NCI-H2171 (cell line): Measurements from ENCODE around the gene RAB40C.

Source experiments
- DNase-seq: peaks from one replicate; lab custom pipeline; 2025; lab: John Stamatoyannopoulos, UW

RAB40C gene

DNA sequence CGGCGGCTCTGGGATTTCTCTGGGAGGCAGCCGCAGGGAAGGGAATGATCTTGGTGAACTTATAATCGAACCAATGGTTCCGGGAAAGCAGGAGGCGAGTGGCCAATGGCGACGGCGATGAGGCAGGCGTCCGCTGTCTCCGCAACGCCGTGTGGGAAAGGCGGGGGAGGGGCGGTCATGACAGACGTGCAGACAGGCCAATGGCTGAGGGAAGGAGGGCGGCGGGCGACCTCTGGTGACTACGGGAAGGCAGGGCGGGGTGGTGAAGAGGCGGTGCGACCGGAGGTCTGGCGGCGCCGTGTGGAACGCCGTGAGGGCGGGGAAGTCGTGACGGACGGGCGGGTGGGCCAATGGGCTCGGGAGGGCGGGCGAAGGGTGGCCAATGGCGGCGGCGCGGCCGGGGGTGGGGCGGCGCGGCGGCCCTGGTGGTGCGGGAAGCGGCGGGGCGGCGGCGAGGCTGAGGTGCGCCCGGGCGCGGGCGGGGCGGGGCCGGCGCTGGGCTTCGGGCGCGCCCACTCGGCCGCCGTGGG lies at the start of gene RAB40C:
Gene RAB40C, plus strand, starts transcription at position 409 of the 530 bp plus-strand sequence. CDS start 226 bp downstream, outside the sequence.
- DNase-seq = peak; percentile 96

DNA sequence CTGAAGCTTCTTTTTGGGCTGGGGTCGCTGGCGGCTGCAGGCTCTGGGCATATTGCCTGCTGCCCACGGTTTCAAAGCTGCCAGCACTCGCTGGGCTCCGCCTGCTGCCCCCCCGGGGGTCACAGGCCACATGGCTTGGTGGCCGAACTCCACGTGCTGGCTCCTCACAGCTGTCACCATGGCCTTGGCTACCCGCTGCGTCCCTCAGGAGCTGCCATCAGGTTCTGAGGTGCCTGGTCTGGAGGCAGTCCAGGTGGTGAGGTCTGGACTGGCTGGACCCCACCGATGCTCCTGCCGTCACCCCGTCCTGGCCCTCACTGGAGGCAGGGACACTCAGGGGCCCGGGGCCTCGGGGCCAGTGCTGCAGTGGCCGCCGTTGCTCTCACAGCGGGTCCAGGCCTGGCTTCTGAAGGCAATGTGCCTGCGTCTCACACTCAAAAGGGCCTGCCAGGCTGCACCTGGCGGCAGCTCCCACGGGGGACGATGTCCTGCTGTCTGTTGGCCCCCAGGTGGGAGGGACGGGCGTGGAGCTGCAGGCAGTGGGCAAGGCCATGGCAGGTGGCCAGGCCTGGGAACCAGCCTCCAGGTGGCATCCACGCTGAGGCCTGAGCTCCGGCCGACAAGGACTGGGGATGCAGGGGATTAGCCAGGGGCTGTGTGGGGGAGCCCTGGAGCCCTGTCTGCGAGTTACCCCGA lies 49.1 kb upstream of the RAB40C start:
- DNase-seq = no peak

GRCh38 chr16:543301-544164 lies 46.3 kb upstream of the RAB40C start:
- no peak for DNase-seq

GRCh38 chr16:544517-544916 lies 45.3 kb upstream of the RAB40C start:
- no peak for DNase-seq

DNA sequence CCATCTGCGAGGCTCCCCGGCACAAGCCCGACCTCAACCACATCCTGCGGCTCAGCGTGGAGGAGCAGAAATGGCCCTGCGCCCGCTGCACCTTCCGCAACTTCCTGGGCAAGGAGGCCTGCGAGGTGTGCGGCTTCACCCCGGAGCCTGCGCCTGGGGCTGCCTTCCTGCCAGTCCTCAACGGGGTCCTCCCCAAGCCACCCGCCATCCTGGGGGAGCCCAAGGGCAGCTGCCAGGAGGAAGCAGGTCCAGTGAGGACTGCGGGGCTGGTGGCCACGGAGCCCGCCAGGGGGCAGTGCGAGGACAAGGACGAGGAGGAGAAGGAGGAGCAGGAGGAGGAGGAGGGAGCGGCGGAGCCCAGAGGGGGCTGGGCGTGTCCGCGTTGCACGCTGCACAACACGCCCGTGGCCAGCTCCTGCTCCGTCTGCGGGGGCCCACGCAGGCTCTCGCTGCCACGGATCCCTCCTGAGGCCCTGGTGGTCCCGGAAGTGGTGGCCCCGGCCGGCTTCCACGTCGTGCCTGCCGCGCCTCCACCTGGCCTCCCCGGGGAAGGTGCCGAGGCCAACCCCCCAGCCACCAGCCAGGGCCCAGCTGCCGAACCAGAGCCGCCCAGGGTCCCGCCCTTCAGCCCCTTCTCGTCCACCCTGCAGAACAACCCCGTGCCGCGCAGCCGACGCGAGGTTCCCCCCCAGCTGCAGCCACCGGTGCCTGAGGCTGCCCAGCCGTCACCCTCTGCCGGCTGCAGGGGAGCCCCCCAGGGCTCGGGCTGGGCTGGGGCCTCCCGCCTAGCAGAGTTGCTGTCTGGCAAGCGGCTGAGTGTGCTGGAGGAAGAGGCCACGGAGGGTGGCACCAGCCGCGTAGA lies 42.7 kb upstream of the RAB40C start:
- DNase-seq = no peak

DNA sequence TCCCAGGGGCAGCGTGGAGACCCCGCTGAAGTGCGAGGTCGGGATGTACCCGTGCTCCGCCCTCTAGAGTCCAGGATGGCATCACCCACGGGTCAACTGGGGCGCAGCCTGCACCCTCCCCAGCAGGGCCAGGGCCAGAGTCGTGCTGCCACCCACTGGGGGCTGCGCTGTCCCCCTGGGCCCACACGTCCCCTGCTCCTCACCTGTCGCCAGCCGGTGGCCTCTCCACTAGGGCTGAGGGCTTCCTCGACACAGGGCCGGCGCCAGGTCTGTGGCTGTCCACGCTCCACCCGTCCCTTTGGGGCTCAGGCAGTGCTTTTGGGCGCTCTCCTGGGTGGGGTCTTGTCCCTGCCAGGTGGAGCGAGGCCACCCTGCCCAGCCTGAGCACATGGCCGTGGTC lies 41.3 kb upstream of the RAB40C start:
- DNase-seq = no peak

DNA sequence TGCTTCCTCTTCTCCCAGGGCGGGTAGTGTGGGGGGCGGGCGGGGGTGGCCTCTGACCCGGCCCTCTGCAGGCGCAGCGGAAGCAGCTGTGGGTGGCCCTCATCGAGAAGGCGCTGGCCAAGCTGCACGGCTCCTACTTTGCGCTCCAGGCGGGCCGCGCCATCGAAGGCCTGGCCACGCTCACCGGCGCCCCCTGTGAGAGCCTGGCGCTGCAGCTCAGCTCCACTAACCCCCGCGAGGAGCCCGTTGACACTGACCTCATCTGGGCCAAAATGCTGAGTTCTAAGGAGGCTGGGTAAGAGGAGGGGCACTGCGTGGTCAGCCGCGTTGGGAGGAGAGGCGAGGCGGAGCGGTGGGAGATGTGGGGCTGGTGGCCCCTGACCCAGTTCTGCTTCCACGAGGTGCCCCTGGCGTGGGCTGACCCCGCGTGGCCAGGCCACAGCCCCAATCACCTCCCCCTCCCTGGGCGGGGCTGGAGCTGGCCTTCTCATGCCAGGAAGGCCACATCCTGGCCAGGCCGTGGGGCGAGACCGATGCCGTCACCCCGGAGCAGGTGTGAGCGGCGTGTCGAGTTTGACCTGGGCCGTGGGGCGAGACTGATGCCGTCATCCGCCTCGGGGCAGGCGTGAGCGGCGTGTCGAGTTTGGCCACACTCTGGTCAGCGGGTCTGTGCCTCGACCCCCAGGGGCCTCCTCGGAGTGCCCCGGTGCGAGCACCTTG lies 40.2 kb upstream of the RAB40C start:
- no peak for DNase-seq

DNA sequence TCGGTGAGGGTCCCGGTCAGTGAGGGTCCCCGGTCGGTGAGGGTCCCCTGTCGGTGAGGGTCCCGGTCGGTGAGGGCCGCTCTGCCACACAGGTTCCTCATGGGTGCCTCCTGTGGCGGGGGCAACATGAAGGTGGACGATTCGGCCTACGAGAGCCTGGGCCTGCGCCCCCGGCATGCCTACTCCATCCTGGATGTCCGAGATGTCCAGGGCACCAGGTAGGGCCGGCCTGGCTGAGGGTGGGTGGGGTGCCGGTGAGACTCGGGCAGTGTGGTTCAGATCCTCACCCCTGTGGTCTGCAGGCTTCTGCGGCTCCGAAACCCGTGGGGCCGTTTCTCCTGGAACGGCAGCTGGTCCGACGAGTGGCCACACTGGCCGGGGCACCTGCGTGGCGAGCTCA lies 38.7 kb upstream of the RAB40C start:
- no peak for DNase-seq

DNA sequence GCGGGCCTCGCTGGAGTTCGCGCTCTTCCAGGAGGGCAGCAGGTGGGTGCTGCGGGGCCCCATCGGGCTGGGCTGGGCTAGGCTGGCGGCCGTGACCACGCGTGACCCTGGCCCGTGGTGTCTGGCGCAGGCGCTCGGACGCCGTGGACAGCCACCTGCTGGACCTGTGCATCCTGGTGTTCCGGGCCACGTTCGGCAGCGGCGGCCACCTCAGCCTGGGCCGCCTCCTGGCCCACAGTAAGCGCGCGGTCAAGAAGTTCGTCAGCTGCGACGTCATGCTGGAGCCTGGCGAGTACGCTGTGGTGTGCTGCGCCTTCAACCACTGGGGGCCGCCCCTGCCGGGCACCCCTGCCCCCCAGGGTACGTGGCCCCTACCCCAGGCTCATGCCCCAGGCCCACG lies 37.7 kb upstream of the RAB40C start:
- DNase-seq = no peak

GRCh38 chr16:553601-554296 lies 36.1 kb upstream of the RAB40C start:
- DNase-seq = no peak

DNA sequence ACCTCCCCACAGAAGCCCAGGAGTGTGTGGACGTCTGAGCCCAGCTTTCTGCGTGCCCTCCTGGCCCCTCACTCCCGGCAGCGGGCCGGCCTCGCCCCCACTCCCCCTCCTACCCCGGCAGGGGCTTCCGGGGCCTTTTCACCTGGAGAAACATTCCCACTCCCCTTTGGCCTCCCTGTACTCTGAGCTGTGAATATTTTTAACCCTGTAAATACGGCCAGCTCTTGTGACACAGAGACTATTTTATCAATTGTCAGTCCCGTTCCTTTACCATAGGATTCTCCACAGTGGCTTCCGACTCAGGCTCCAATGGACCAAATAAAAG lies 35.6 kb upstream of the RAB40C start:
- no peak for DNase-seq

- DNase-seq = no peak
Observed at GRCh38 chr16:554640-555365, 35.1 kb upstream of the RAB40C start.

DNA sequence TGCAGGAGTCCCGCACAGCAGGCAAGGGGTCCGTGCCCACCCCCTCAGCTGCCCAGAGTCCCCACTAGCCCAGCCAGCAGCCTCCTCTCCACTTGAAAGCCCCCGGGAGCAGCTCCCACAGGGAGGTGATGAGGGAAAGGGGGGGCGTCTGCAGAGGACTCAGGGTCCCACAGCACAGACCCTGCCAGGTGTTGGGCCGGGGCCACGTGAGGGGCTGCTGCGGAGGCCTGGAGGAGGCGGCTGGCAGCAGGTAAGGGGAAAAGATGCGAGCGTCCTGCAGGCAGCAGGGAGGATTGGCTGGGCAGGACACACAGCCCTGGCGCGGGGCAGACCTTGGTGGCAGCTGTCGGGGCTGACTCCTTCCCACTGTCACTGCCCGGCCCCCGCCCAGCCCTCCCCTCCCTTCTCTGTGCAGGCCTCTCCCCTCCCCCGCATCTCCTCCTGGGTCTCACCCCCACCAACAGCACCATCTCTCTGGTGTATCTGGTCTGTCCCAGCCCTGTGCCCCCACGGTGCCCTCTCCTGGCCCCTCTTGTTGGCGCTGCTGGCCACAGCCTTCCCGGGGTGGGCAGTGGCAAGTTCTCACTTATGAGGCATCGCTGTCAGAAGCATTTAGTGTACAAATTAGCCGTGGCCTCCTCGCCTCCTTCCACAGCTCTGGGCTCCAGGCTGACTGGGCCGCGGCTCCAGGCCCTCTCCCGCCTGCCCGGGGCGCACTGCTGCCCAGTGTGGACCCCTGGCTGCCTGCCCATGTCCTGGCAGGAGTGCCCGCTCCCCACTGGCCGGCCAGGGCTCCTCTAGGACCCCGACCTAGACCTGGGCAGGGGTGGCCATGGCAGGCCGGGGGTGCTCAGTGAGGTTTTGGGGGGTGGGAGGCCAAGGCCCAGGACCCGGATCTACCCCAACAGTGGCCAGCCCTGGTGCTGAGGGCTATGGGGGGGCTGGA lies 34.1 kb upstream of the RAB40C start:
- DNase-seq = no peak

DNA sequence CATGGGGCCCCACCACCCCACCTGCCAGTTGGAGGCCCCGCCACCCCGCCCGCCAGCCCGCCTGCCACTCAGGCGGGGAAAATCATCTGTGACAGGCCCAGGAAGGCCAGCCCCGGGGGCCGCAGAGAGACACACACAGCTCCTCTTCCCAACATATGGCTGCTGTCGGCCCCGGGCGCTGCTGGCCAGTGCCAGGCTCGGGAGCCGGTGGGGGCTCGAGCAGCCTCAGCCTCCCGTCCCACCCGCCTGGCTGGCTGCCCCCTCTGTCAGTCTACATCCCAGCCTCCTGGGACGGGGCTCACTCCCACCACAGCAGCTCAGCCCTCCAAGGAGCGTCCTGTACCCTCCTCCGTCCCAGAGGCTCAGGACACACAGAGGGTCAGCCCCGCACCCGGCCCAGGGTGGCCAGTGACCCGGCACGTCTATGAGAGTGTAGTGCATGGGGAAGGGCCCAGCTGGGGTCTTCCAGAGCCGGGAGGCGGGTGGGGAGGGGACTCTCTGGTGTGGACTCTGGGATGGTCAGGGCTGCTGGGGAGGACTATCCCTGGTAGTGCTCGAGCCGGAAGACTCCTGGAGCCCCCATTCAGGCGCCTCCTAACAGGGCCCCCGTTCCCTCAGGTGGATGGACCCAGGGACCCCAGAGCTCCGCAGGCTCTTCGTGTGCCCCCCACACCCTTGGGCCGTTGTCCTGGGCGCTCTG lies 33.2 kb upstream of the RAB40C start:
- DNase-seq = no peak

GRCh38 chr16:557463-558297 lies 32.2 kb upstream of the RAB40C start:
- DNase-seq = no peak

- DNase-seq = no peak
Observed at GRCh38 chr16:558298-559020, 31.4 kb upstream of the RAB40C start.

- DNase-seq = no peak
Observed at GRCh38 chr16:559021-559380, 30.9 kb upstream of the RAB40C start.
